GM18867 (cell line): Measurements from ENCODE around the gene CLPTM1.
"Not testable (repeated sequence)": the region's sequence is repeated elsewhere in the genome, so short reads cannot be mapped to it uniquely, and the experiment has no call there.

Experiments
- ATAC-seq: cut with Tn5 transposase; IDR thresholded peaks from one replicate; pipeline ENCODE4 v1.9.1; 2021; ENCODE audit warnings: mild to moderate bottlenecking, moderate library complexity; ENCODE audit not compliant: unreplicated experiment

Gene CLPTM1

DNA sequence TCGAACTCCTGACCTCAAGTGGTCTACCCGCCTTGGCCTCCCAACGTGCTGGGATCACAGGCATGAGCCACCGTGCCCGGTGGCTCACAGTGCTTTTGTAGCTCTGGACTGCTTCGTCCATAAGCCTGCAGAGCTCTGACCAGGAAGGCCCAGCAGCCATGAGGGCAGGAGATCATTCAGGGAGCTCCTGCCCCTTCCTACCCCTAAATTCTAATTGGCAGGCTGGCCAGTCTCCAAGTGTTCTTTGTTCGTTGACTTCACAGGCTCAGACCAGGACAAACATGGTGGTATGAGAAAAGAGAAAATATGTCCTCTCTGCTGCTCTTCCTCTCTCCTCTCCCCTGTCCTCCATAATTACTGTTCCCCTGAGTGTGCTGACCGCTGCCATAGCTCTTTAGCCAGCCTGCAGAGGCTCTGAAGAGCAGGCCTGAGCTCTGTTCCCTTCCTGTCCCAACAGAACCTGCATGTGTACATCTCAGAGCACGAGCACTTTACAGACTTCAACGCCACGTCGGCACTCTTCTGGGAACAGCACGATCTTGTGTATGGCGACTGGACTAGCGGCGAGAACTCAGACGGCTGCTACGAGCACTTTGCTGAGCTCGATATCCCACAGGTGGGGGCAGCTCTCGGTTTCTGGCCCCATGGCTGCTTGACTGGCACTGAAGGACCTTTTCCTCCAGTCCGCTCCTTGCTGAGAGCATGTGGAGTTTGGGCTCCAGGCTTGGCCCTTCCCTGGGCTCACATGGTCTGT, 19.0 kb downstream of the CLPTM1 start:
- ATAC-seq: no peak

DNA sequence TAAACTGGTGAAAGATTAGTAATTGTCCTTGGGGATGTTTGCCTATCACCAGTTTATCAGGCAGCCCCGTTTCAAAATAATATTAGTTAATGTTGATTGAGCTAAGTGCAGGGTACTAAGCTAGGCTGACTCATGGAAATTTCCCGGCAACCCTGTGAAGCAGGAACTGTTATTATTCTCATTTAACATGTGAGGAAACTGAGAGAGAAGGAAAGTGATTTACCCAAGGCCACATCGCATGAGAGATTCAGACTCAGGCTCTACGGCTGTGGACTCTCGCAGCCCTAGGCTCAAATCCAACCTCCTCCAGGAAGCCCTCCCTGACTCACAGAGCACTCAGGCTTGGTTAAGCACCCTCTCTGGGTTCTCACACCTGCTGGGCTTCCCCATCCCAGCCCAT, 19.7 kb downstream of the CLPTM1 start:
- ATAC-seq: no peak

DNA sequence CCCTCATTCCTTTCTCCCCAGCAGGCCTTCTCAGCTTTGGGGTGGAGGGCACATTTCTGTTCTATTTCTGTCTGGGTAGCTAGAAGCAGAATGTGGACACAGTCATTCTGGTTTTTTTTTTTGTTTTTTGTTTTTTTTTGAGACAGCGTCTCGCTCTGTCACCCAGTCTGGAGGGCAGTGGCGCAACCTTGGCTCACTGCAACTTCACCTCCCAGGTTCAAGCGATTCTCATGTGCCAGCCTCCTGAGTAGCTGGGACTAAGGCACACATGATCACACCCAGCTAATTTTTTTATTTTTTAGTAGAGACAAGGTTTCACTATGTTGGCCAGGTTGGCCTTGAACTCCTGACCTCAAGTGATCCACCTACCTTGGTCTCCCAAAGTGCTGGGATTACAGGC, 20.3 kb downstream of the CLPTM1 start:
- ATAC-seq: no peak

DNA sequence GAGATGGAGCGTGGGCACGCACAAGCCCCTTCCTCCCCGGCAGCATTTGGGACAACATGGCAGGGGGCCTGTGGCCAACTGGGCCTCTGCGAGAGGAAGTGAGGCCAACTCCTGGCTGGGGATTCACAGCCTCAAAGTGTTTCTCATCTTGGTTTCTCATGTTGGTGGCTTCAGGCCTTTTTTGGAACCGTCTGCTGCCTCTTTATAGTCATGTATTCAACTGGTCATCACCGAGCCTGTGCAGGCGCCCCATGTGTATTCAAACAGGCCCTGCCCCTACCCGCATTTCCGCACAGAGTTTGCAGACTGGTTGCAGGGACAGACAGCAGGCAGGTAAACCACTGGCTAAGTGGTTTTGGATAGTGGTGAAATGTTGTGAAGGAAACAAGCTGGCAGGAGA, 28.8 kb downstream of the CLPTM1 start:
- ATAC-seq: no peak

DNA sequence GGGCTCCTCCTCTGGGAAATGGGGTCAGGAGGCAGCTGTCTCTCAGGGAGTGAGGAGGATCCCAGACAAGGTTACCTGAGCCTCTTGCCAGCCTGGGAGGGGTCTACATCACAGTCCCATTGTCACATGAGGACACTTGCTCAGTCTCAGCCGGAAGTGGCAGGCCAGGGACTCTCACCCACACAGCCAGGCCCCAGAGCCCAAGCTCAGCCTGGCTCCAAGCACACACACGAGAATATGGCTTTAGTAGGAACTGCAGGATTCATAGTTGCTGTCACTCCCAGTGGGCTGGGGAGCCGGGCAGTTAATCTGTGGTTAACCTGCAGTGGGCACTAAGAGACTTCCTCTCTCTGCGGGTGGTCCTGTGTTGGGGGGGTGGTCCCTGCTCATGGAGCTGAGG, 30.3 kb downstream of the CLPTM1 start:
- no peak for ATAC-seq

DNA sequence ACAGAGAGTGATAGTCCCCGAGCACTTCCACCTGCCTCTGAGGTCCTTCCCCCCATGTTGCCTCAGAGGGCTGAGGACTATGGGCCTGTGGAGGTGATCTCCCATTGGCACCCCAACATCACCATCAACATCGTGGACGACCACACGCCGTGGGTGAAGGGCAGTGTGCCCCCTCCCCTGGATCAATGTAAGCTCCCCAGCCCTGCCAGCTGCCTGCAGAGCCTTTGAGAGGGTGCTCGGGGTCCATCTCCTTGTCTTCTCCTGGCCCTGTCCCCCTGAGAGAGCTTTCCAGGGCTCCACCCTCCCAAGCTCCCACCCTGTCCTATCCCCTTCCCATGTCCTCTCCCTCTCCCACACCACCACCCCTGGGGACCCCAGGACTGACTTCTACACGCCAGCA, 31.2 kb downstream of the CLPTM1 start:
- ATAC-seq: no peak

DNA sequence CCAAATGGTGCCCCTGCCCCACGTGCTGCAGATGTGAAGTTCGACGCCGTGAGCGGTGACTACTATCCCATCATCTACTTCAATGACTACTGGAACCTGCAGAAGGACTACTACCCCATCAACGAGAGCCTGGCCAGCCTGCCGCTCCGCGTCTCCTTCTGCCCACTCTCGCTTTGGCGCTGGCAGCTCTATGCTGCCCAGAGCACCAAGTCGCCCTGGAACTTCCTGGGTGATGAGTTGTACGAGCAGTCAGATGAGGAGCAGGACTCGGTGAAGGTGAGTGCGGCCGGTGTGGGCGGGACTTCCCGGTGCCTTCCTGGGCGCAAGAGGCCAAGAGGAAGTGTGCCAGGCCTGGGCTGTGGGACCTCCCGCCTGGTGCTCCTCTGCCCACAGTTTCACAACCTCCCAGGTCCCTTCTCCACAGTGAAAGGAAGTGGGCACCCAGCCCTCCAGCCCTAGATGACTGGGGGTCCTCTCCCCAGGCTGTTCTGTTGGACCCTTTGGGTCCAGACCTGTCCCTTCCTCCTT, 32.0 kb downstream of the CLPTM1 start:
- no peak for ATAC-seq

DNA sequence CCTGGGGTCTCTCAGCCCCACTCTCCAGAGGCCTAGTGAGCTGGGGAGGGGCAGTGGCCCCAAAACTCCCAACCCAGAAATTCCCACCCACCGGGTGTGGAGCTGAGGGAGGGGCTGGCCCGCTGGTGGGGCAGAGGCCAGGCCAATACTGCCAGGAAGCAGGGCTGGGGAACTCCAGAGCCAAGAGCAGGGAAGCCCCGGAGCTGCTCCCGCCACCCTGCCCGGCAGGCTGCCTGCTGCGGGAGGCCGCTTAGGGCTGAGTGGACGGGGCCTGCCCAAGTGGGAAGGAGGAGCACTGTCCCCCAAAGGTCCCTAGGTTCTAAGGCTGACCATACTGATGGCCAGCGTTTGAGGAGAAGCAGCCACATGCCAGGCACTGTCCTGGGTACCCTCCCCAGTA, 33.1 kb downstream of the CLPTM1 start:
- ATAC-seq: no peak

DNA sequence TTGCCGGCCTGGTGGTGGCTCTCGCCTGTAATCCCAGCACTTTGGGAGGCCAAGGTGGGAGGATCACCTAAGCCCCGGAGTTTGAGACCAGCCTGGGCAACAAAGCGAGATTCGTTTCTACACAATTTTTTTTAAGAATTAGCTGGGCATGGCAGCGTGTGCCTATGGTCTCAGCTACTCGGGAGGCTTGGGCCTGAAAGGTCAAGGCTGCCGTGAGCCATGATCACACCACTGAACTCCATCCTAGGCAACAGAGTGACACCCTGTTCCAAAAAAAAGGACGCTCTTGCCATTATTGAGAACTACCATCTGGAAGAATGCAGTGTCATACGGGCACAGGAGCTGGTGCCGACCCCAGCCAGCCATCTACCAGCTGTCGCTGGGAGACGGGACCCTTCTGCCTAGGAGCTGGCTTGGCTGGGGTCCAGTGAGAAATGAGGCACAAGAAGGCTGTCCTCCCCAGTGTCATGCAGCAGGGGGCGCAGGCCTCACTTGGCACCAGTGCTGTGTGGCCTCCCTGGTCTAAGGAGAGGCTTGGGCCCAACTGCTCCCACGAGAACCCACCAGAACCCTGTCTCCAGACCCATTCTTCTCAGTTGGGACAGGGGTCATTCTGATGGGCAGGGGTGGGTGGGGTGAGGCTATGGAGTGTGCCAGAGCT, 33.8 kb downstream of the CLPTM1 start:
- no peak for ATAC-seq

DNA sequence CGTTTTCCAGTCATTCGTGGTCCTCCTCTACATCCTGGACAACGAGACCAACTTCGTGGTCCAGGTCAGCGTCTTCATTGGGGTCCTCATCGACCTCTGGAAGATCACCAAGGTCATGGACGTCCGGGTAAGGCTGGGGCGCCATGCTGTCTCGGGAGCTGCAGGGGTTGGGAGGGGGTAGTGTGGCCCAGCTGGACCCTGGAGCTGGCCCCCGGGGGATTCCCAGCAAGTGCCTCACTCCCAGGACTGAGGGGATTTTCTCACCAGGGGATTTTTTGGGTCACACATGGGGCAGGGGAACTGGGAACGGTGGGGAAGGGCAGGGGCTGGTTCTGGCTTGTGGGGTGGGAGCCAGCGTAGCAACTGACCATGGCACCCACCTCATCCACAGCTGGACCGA, 35.3 kb downstream of the CLPTM1 start:
- ATAC-seq: no peak

DNA sequence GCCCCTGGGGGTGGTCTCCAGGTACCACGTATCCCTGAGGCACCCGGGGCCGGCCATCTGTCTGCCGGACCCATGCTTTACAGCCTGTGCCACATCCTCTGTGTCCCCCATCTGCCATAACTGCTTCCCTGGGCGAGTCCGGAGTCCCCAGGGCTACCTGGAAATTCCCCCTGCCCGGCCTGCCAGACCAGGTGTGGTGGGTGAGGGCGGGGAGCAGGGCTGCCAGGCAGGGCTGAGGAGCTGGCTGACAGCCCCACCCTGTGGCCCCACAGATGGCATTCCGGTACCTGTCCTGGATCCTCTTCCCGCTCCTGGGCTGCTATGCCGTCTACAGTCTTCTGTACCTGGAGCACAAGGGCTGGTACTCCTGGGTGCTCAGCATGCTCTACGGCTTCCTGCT, 35.8 kb downstream of the CLPTM1 start:
- ATAC-seq: no peak

DNA sequence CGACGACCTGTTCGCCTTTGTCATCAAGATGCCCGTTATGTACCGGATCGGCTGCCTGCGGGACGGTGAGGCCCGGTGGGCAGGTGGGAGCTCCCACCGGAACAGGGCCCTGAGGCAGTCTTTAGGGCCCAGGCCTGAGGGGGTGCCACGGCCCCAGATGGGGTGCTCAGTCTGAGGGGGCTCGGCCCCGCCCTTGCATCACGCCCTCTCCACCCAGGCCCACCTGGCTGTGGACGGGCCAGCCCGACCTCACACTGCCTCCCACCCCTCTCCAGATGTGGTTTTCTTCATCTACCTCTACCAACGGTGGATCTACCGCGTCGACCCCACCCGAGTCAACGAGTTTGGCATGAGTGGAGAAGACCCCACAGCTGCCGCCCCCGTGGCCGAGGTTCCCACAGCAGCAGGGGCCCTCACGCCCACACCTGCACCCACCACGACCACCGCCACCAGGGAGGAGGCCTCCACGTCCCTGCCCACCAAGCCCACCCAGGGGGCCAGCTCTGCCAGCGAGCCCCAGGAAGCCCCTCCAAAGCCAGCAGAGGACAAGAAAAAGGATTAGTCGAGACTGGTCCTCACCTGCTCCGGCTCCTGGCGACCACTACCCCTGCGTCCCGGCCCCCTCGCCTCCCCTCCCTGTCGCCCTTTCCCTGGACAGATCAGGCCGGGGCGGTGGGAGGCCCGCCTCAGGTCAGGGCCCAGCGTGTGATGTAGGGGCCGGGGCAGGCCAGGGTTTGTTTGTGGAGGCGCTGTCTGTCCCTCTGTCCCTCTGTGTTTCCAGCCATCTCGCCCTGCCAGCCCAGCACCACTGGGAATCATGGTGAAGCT, 37.4 kb downstream of the CLPTM1 start:
- ATAC-seq: no peak

DNA sequence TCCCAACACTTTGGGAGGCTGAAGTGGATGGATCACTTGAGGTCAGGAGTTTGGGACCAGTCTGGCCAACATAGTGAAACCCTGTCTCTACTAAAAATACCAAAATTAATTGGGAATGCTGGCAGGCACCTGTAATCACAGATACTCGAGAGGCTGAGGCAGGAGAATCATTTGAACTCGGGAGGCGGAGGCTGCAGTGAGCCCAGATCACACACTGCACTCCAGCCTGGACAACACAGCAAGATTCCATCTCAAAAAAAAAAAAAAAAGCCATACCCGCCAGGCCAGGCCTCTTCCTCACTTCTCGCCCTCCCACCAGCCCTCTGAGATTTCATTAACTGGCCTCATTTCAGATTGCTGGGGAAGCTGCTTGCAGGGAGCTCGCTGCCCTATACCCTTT, 38.3 kb downstream of the CLPTM1 start:
- ATAC-seq: no peak

DNA sequence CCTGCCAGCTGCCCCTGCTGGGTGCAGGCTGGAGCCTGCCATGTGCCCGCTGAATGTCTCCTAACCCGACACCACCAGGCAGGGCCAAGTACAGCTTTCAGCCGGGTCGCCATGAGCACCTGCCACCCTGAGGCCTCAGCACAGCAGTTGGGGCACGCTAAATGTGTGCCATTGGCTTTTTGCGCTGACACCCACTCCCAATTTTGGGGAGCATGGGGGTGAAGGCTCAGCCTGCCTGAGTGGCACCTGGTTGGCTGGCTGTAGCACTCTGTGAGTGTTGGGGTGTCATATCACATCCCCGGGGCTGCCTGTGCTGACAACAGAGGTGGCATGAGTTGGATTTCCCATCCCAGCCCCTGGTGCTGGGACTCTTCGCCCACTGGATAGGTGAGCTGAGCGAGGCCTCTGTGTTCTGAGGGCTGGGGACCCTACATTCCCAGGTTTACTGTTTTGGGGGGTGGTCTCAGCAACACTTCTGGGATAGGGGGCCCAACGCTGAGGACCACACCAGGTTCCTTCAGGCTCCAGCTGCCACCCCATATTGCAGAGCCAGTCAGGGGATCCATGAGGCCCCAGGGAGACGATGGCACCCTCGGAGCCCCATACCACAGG, 38.9 kb downstream of the CLPTM1 start:
- no peak for ATAC-seq

DNA sequence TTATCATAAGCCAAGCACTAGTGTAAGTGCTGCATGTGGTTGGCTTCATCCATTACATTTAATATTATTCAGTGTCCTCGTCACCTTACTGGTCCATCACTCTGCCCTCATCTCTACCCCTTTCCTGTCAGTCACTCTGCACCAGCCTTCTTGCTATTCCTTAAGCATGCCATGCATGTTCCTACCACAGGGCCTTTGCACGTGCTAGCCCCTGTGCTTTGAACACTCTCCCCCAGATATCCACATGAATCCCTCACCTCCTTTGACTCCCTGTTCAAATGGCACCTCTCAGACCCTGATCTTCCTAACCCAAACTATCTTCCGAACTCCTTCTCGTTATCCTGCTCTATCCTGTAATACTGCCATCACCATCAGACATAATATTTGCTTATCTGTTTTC, 42.8 kb downstream of the CLPTM1 start:
- no peak for ATAC-seq

DNA sequence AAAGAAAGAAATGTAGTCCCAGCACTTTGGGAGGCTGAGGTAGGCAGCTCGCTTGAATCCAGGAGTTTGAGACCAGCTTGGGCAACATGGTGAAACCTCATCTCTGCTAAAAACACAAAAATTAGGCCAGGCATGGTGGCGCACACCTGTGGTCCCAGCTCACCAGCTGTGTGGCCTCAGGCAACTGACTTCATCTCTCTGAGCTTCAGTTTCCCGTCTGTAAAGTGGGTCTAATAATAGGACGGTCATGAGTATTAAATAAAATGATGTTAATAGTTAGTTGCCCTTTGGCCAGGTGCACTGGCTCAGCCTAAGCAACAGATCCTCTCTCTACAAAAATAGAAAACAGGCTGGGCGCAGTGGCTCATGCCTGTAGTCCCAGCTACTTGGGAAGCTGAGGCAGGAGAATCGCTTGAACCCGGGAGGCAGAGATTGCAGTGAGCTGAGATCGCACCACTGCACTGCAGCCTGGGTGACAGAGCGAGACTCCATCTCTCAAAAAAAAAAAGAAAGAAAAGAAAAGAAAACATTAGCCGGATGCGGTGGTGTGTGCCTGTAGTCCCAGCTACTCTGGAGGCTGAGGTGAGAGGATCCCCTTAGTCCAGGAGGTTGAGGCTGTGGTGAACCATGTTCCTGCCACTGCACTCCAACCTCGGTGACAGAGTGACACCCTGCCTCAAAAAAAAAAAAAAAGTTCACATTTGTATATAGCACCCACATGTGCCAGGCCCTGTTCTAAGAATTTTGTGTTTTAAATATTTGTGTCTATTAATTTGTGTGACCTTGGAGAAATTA, 44.1 kb downstream of the CLPTM1 start:
- ATAC-seq: not testable (repeated sequence)

DNA sequence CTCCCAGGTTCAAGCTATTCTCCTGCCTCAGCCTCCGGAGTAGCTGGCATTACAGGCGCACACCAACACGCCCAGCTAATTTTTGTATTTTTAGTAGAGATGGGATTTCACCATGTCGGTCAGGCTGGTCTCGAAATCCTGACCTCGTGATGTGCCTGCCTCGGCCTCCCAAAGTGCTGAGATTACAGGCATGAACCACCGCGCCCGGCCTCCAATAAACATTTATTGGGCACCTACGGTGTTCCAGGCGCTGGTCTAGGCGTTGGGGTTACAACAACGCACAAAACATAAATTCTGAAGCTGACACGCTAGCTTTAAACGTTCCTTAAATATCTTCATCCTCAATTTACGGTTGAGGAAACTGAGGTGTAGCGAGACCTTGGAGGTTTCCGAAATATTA, 45.5 kb downstream of the CLPTM1 start:
- ATAC-seq: not testable (repeated sequence)

DNA sequence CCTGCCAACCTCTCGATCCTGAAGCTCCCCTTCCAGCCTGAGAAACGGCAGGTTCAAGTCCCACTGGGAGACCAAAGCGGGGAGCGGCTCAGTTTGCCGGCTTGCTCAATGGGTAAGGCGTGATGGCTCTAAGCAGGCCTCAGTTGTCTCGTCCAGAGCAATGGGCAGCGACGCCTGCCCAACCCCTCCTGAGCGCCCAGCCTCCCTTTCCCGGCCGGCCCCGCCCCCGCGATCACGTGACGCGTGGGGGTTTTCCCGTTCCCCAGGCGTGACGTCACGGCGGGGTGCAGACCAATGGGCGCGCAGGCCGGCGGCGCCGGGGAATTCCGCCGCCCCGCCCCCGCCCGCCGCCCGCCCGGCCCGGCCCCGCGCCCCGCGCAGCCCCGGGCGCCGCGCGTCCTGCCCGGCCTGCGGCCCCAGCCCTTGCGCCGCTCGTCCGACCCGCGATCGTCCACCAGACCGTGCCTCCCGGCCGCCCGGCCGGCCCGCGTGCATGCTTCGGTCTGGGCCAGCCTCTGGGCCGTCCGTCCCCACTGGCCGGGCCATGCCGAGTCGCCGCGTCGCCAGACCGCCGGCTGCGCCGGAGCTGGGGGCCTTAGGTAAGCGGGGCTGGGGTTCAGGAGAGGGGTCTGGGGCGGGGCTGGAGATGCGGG, 46.0 kb downstream of the CLPTM1 start, which contains the start of gene RELB:
Gene RELB, plus strand, starts transcription at position 378 of the 653 bp plus-strand sequence. Its CDS starts 116 bp downstream, at position 494.
- peak; percentile 43 for ATAC-seq

DNA sequence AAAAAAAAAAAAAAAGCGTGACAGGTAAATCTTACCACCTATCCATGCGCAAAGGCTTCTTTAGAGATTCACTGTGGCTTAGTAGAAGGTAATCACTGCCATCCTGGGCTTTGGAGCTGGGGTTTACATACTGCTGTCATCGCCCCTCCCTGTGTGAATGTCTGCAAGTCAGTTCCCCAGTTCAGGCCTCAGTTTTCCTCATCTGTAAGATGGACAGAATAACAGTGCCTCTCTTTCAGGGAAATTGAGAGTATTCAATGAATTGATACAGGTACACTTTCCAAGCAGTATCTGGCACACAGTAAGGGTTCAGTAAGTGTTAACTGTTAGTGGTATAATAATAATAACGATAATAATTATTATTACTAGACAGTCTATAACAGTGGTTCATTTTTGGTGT, 48.3 kb downstream of the CLPTM1 start:
- no peak for ATAC-seq

DNA sequence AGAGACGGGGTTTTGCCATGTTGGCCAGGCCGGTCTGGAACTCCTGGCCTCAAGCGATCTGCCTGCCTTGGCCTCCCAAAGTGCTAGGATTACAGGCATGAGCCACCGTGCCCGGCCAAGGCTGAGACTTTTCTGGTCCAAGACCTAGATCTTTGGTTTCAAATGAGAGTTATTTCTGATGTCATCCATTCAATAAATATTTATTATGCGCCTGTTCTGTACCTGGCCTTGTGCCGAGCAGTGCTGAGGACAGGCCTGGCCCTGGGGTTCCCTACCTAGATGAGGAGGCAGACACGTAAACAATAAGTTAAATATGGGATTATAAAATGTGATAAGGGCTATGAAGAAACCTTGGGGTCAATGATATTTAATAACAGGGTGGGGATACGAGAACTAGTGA, 50.6 kb downstream of the CLPTM1 start:
- no peak for ATAC-seq
